HG02623 (cell line): ENCODE measurements around the gene AFDN.

Experiments
- ATAC-seq: cut with Tn5 transposase; IDR thresholded peaks from one replicate; pipeline ENCODE4 v1.9.1; 2021; ENCODE audit warnings: moderate library complexity; ENCODE audit not compliant: unreplicated experiment

The AFDN gene

DNA sequence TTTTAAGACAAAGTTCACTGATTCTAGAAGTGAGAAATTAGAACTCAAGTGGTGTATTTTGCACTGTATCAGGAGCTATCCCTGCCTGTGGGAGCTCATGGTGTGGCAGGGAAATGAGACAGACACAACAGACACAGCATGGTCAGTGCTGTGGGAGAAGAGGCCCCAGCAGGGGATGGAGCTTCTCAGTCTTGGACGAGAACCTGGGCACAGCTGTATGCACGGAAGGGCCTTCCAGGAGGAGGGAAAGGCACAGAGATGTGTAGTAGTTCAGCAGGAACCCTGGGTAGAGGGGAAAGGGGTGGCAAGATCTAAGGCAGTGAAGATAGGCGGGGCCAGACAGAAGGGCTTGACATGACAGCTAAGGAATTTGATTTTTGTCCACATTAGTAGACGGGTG lies 122.0 kb downstream of the AFDN start:
- ATAC-seq = no peak

- ATAC-seq = no peak
Observed at GRCh38 chr6:167949121-167949684, 122.5 kb downstream of the AFDN start.

GRCh38 chr6:167951781-167952511 lies 125.2 kb downstream of the AFDN start:
- ATAC-seq = no peak

DNA sequence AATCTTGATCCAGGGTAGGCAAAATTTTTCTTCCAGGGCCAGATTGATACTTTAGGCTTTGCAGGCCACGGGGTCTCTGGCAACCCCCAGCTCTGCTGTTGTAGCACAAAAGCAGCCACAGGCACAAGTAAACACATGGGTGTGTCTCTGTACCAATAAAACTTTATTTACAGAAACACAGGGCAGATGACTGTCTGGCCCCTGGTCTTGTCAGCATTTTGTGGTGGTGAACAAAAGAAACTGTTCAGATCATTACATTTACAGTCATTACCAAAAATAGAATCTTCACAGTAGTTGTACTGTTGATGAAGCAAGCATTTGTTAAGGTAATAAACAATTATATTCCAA lies 125.8 kb downstream of the AFDN start:
- no peak for ATAC-seq

DNA sequence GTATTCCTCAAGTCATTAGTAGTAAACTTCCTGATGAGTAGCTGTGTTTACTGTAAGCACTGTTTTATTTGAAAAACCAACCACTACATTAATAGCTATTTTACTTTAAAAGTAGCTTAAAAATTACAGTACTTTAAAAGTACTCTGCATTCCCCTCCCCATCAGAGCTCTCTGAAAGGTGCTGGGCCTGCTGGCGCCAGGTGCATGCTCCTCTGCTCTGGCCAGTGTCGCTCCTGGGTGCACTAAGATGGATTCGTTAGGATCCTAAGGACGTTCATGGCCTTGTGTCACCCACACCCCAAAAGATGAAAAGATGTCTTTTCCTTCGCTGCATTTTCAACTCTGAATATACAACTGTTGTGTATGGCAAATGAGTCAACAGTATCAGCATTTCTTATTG lies 126.8 kb downstream of the AFDN start:
- ATAC-seq = no peak

DNA sequence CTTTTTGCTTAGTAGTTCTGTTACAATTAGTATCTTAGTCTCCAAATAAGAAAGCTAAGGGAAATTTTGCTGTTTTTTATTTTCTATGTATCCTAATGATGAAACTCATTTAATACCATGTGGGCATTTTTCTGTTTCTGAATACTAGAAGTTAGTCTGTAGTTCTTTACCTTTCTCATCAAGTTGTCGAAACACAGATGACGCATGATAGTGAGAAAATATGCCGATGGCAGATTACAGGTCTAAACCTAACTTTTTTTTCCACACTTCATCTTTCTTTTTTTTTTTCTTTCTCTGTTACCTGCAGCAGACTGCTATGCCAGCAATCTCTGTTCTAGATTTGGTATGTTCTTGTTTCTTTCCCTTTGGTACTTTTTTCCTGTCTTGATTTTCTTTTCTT lies 127.4 kb downstream of the AFDN start:
- ATAC-seq = no peak

GRCh38 chr6:167956491-167956890 lies 129.8 kb downstream of the AFDN start:
- ATAC-seq = no peak

- ATAC-seq = no peak
Observed at GRCh38 chr6:167956983-167957492, 130.3 kb downstream of the AFDN start.

DNA sequence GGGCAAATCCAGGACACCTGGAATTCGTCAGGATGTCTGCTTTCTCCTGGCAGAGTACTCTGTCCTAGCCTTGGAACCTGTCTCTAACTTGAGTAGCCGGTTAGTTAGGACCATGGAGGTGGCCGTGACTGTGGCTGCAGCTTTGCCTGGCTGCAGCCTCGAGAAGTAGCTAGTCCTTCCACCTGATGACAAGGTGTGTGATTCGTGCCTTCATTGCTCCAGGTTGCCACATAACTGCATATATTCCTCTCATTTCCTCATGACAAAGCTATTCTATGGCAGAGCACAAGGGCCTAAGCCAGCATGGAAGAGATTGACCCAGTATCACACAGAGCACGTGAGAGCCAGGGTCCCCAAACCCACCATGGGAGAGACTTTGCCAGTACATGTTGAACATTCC lies 130.9 kb downstream of the AFDN start:
- ATAC-seq = no peak

GRCh38 chr6:167960579-167960978 lies 133.9 kb downstream of the AFDN start:
- no peak for ATAC-seq

DNA sequence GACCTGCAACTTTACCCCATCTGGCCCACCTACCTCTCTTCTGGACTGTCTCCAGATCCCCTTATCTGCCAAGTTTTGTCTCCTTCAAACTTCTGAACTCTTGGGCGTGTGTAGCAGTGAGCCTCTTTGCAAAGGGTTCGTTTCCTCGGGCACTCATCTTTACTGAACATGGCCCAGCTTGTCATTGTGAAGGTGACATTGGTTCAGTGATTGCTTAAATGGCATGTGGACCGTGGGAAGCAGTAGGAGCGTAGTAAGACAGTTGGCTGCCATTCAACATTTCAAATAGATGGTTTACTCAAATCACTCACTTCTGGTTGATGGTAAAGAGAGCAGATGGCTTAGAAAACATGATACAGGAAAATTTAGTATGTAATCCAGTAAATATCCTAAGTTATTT lies 136.0 kb downstream of the AFDN start:
- no peak for ATAC-seq

DNA sequence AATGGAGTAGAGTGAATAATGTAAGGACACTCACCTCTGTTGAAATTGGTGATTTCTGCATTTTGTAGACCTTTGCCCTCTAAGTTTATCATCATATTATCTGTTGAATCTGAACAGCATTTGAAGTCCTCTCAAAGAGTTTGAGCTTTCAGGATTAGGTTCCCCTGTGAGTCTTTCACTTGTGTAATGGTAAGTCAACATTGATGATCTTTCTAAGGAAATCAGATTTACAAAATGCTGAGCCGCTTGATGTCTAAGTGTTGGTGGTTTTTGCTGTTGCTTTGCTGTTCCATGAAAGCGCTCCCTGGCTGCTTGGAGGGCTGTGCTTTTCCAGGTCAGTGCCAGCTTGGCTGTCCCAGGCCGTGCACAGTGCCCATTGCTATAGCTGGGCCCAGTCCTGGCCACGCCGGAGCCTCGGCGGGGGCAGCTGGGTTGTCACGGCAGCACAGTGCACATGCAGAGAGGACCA lies 136.9 kb downstream of the AFDN start:
- no peak for ATAC-seq

DNA sequence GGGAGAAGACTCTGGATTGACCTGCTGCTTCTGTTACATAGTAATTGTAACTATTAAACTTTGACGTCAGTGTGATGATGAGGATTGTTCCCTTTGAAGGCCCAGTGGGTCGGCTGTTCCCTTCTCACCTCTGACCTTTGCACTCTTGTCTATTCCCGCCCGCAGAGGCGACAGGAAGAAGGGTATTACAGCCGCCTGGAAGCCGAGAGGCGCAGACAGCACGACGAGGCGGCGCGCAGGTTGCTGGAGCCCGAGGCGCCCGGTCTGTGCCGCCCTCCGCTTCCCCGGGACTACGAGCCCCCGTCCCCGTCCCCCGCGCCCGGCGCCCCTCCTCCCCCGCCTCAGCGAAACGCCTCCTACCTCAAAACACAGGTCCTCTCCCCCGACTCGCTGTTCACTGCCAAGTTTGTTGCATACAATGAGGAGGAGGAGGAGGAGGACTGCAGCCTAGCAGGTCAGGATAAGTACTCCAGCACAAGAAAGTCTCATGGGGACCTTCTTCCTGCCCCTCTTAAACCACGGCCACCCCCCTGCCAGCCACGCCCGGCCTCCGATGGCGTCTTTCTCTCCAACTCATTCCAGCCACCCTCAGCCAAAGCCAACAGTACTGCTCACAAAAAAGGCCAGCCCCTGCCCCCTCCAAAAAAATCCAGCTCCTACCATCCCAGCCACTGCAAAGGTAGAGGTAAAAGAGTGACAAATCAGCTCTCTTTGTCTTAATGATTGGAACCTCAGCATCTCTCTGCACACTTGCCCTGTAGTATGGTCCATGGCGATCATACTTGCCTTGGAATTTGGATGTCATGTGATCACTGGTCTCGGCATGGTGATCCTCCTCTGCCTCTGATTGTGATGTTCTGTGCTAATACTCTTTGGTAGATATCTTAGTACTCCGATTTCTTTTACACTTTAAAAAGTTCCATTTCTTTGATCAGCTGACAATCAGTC lies 139.2 kb downstream of the AFDN start:
- ATAC-seq = no peak

GRCh38 chr6:167966540-167966905 lies 139.8 kb downstream of the AFDN start:
- no peak for ATAC-seq

DNA sequence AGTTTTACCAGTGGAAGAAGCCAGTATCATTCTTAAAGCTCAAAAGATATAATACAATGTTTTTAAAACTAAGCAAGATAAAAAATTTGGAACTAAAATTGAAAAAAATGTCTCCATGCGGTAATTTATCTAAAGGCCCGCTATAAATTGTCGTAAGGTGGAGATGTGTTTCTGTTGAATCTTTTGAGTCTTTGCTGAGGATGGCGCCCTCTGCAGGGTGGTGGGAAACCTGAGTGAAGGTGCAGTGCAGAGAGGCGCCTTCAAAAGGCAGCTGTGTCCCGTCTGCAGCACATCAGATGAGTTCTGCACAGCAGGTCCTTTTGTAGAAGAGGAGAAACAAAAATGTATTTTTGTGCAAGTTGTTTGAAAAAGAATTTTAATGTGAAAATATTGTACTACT lies 141.4 kb downstream of the AFDN start:
- ATAC-seq = no peak

DNA sequence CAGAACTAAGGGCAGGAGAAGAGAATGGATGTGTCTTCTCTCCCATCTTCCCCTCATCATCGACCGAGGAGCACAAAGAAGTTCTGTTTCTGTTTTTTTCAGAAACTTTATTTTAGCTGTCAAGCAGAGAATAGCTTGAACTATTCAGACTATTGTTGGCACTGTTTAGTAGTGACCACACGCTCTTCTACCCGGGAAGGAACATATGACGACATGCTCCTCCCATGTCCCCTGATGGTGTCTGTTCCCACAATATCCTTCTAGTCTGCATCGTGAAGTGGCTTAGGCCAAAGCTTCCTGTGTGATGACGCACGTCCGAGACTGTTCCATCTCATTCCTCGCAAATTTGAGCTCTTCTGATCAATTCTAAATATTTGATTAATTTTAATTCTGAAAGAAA lies 143.5 kb downstream of the AFDN start:
- no peak for ATAC-seq

DNA sequence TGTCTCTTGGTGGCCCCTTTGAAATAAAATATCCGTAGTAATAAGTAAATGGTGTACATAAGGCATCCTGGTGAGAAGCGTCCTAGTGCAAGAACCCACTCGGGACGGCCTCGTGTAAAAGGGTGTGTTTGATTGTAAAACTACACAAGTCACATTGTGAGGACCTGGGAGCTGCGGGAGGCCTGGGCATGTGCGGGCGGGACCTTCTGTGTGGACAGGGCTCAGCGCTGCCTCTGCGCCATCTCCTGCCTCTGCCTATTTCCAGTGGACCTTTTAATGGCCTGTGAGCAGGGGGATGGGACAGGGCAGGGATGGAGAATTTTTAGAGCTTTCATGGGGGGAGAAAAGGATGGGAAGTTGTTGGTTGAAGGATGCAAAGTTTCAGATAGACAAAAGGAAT lies 145.5 kb downstream of the AFDN start:
- ATAC-seq = no peak

DNA sequence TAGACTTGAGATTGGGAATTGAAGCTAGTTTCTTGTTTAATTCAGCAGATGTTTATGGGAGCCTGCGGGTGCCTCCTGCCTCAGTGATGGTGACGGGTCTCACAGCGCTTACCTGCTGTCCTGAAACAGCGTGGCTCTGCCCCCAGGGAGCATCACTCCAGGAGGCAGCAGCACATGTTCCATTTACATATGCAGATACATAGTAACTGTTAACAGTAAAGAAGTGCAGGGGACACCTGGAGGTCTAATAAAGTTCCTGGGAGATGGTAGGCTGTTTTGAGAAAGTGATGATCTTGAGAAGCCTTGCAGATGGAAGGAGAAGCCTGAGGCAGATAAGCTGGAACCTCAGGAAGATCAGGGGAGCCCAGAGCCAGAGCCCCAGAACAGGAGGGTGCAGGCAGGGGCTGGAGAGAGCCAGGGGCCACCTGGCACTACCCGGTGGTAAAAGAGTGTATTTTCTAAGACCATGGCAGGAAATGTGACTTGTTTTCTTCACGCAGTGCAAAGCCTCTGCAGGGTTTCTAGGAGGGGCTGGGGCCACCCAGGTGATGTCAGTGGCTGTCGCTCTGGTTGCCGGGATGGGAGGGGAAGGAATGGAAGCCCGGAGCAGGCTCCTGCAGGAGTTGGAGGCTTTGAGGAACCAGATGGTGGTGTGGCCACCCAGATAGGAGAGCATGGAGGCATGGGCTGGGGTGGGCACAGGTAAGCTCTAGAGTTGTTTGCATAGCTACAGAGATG lies 146.6 kb downstream of the AFDN start:
- ATAC-seq = no peak

- ATAC-seq = no peak
Observed at GRCh38 chr6:167974640-167975344, 148.1 kb downstream of the AFDN start.

- ATAC-seq = no peak
Observed at GRCh38 chr6:167975458-167975857, 148.7 kb downstream of the AFDN start.
